Stimulated activated naive CD8-positive, alpha-beta T cell treated with anti-CD3 and anti-CD28 coated beads, Interleukin-15, amount 100 ng/mL, for 72 hours (primary cell): ENCODE results near the gene BCAS2.
A peak's percentile ranks its signal among the peaks of the same experiment; 100 is the strongest.

Experiments used
- ATAC-seq: fragments of 150-1000 bp; cut with Tn5 transposase; 2 replicates; pipeline ENCODE4 v1.10.0; 2021; ENCODE audit warnings: mild to moderate bottlenecking, moderate library complexity
- DNase-seq, 2 donors: peaks; one replicate each; pipeline ENCODE4 v3.0.0; 2021 to 2022
- H3K27ac Mint-ChIP-seq, 2 donors: one replicate each; pipeline ENCODE4 v1.8.0; 2022; ENCODE audit warnings: mild to moderate bottlenecking in 2 of 2, mixed read lengths in 2 of 2, moderate library complexity in 2 of 2
- H3K27me3 Mint-ChIP-seq: one replicate; pipeline ENCODE4 v1.8.0; 2022; ENCODE audit warnings: mixed read lengths
- H3K4me1 Mint-ChIP-seq: one replicate; pipeline ENCODE4 v1.8.0; 2022; ENCODE audit warnings: mild to moderate bottlenecking, mixed read lengths
- H3K4me3 Mint-ChIP-seq, 2 donors: one replicate each; pipeline ENCODE4 v1.8.0; 2022; ENCODE audit warnings: mild to moderate bottlenecking in 2 of 2, mixed read lengths in 2 of 2, moderate library complexity in 1 of 2
- H3K9me3 Mint-ChIP-seq, 2 donors: one replicate each; pipeline ENCODE4 v1.8.0; 2022; ENCODE audit warnings: mixed read lengths in 2 of 2

Gene BCAS2

DNA sequence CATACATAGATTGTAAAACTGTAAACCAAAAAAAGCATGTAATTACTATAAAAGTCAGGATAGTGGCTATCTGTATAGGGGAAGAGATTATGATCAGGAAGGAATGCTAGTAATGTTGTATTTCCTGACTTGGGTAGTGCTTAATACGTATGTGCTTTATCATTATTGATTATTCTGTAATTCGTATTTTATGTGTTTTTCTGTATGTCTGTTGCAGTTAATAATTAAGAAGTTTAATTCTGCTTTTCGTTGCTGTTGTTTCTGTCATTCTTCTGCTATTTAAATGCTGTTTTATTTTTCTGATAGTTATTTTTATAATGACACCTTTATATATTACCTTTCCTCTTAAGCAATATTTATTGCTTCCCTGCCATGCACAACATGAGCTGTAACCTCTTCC is 41.1 kb downstream of the BCAS2 start:
- Mint-ChIP-seq H3K9me3 (no peaks in the 10 kb centered on the region), H3K27me3 (no peaks in the 10 kb centered on the region), H3K27ac (no peak overlapping the region), H3K4me1 (no peaks in the 10 kb centered on the region), H3K4me3 (no peak overlapping the region)
- no peak for DNase-seq
- ATAC-seq, result no peak

- no peak overlapping the region for H3K27ac Mint-ChIP-seq
- no peaks in the 10 kb centered on the region for H3K9me3 Mint-ChIP-seq
- H3K27me3 Mint-ChIP-seq, result no peaks in the 10 kb centered on the region
- peaks cover 7% of the 10 kb centered on the region for H3K4me1 Mint-ChIP-seq
- H3K4me3 Mint-ChIP-seq, result no peak overlapping the region
- ATAC-seq (no peak), DNase-seq (no peak)
Measured at GRCh38 chr1:114536043-114536442, 45.4 kb downstream of the BCAS2 start.

- H3K4me1 Mint-ChIP-seq, result peaks cover 12% of the 10 kb centered on the region
- H3K27ac Mint-ChIP-seq, result no peak overlapping the region
- no peak overlapping the region for H3K4me3 Mint-ChIP-seq
- no peaks in the 10 kb centered on the region for H3K9me3 Mint-ChIP-seq
- no peaks in the 10 kb centered on the region for H3K27me3 Mint-ChIP-seq
- no peak for ATAC-seq
- DNase-seq, result no peak
Measured at GRCh38 chr1:114535401-114535800, 46.0 kb downstream of the BCAS2 start.

- Mint-ChIP-seq H3K4me1 (peaks cover 12% of the 10 kb centered on the region), H3K27ac (no peak overlapping the region)
- peak; percentile 83 for ATAC-seq
Measured at GRCh38 chr1:114531094-114531493, 50.3 kb downstream of the BCAS2 start.

DNA sequence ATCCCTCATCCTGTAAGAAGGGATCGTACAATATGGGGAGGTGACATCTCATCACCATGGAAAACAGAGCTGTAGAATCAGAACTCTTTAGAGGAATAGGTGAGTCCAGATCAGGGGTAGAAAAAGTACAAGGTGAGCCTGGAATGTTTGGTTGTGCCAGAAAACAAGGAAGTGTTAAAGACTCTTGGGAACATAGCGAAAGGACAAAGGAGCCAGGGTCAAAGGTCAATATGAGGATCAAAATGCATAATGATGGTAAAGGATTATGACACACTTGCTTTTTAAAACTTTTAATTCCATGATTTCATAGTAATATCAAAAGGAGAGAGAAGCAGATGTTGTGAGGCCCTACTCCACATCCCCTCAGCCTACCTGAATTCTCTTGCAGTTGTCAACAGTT is 51.2 kb downstream of the BCAS2 start:
- Mint-ChIP-seq H3K4me3 (no peak overlapping the region), H3K9me3 (no peaks in the 10 kb centered on the region), H3K27ac (no peak overlapping the region), H3K27me3 (no peaks in the 10 kb centered on the region), H3K4me1 (peaks cover 12% of the 10 kb centered on the region)
- DNase-seq, result no peak
- ATAC-seq, result no peak

More at GRCh38 chr1:114531094-114531493, 50.3 kb downstream of the BCAS2 start:
- Mint-ChIP-seq H3K4me3 (no peak overlapping the region), H3K9me3 (no peaks in the 10 kb centered on the region), H3K27me3 (no peaks in the 10 kb centered on the region)
- DNase-seq, result peak in 1 of 2 donors; percentile 28

DNA sequence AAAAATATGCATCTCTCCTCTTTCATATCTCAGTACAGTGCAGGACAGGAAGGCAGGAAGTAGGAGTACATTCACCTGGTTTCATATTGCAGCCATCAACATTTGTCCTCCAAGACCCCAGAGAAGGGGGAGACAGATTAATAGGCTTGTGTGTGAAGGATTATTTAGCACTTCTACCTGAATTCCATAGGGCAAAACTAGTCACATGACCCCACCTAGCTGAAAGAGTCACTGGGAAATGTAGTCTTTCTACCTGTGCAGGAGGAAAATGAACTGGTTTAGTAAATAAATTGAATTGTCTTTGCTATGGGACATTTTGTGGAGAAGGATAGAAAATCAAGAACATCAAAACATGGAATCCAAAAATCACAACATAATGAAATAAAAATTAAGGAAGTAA is 56.5 kb downstream of the BCAS2 start:
- Mint-ChIP-seq H3K27ac (no peak overlapping the region), H3K27me3 (peaks cover 10% of the 10 kb centered on the region), H3K4me1 (no peaks in the 10 kb centered on the region), H3K9me3 (no peaks in the 10 kb centered on the region), H3K4me3 (no peak overlapping the region)
- no peak for ATAC-seq
- DNase-seq, result no peak

DNA sequence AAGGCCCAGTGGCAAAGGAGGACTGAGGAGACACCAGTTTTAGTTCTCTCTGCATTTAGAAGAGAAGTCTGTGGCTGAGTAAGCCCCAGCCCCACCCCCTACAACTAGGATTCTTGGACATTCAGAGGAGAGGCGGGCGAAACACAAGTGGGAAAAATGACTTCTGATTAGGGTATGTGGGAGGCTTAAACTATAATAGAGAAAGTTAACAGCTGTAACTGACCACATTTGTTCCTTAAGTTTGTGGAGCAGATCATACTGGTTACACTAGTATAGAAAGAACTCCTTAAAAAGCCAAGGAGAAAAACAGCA is 59.2 kb downstream of the BCAS2 start:
- no peak for ATAC-seq
- no peak overlapping the region for H3K27ac Mint-ChIP-seq
- DNase-seq, result no peak
- no peaks in the 10 kb centered on the region for H3K4me1 Mint-ChIP-seq
- peaks cover 18% of the 10 kb centered on the region for H3K27me3 Mint-ChIP-seq
- H3K4me3 Mint-ChIP-seq, result no peak overlapping the region
- H3K9me3 Mint-ChIP-seq, result no peaks in the 10 kb centered on the region

DNA sequence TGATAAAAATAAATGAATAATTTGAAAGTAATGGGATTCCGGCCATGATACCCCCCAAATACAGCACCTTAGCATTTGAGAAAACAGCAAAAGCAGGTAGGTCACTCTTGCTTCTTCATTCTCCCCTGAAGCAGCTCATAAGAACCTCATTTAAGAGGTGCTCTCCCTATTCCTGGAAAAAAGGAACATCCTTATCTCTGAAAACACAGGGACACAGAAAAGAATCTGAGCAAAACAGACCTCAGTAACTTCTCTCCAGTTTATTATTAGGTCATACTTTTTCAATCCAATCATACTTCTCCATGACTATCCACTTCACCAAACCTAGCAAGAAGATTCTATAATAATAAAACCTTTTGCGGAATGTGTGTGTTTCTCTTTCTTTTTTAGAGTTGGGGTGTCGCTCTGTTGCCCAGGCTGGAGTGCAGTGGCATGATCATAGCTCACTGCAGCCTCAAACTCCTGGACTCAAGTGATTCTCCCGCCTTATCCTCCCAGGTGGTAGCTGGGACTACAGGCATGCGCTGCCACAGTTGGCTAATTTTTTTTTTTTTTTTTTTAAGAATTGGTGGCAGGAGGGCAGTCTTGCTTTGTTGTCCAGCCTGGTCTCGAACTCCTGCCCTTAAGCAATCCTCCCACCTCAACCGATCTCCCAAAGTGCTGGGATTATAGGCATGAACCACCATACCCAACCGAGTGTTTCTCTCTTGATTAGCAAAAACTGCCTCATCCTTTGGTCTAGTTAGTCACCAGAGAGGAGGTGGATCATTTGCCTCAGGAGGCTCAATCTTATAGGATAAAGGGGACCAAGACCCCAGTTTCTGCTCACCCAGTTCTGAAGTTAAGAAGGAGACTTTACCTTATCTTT is 59.8 kb downstream of the BCAS2 start:
- no peaks in the 10 kb centered on the region for H3K9me3 Mint-ChIP-seq
- no peak overlapping the region for H3K27ac Mint-ChIP-seq
- H3K4me3 Mint-ChIP-seq, result no peak overlapping the region
- no peaks in the 10 kb centered on the region for H3K4me1 Mint-ChIP-seq
- DNase-seq (no peak), ATAC-seq (no peak)
- peaks cover 18% of the 10 kb centered on the region for H3K27me3 Mint-ChIP-seq
